NK-92 (cell line): ENCODE data around the gene GFY.

Experiments used
- DNase-seq: peaks from one replicate; lab custom pipeline; 2025; ENCODE audit not compliant: unreplicated experiment; lab: John Stamatoyannopoulos, UW

The GFY gene

GRCh38 chr19:49425178-49425577 is at the start of gene GFY:
TSS of gene GFY (plus strand) at chr19:49425388. CDS start at chr19:49426431, 1,043 bp downstream.
- DNase-seq = no peak

- no peak for DNase-seq
Observed at GRCh38 chr19:49378512-49378911, 46.7 kb upstream of the GFY start.

GRCh38 chr19:49380391-49380790 is 44.8 kb upstream of the GFY start:
- DNase-seq = no peak

GRCh38 chr19:49382639-49383038 is 42.5 kb upstream of the GFY start:
- no peak for DNase-seq

GRCh38 chr19:49383599-49383998 is 41.6 kb upstream of the GFY start:
- no peak for DNase-seq

GRCh38 chr19:49387936-49388372 is 37.2 kb upstream of the GFY start, which contains the start of gene KASH5:
TSS of gene KASH5 (plus strand) at chr19:49388249. CDS start at chr19:49390884, 2,635 bp downstream.
- DNase-seq = no peak

GRCh38 chr19:49389406-49389805 is 35.8 kb upstream of the GFY start:
- no peak for DNase-seq

- DNase-seq = no peak
Observed at GRCh38 chr19:49390131-49390928, 34.9 kb upstream of the GFY start.

GRCh38 chr19:49390929-49391359 is 34.2 kb upstream of the GFY start:
- DNase-seq = no peak

GRCh38 chr19:49391581-49392399 is 33.4 kb upstream of the GFY start:
- DNase-seq = no peak

GRCh38 chr19:49393881-49394280 is 31.3 kb upstream of the GFY start:
- DNase-seq = no peak

GRCh38 chr19:49395581-49396407 is 29.4 kb upstream of the GFY start:
- DNase-seq = no peak

- DNase-seq = no peak
Observed at GRCh38 chr19:49396738-49397505, 28.3 kb upstream of the GFY start.

GRCh38 chr19:49398001-49398615 is 27.1 kb upstream of the GFY start:
- no peak for DNase-seq

GRCh38 chr19:49398931-49399330 is 26.3 kb upstream of the GFY start:
- DNase-seq = no peak

GRCh38 chr19:49400029-49400428 is 25.2 kb upstream of the GFY start:
- no peak for DNase-seq

GRCh38 chr19:49403404-49404187 is 21.6 kb upstream of the GFY start:
- no peak for DNase-seq

- no peak for DNase-seq
Observed at GRCh38 chr19:49407079-49407478, 18.1 kb upstream of the GFY start.

- no peak for DNase-seq
Observed at GRCh38 chr19:49407482-49408015, 17.6 kb upstream of the GFY start.
